ENCODE results near the gene MPRIP. TPM values are rescaled to one million over a fixed set of nuclear protein-coding genes. Genes with fewer than 3 reads are reported as not detected.

MPRIP gene
- total and polyA plus RNA-seq, 2 donors (not counting 1 experiment from before 2014, with no cell fraction given) = 130 to 299 TPM

- intact Hi-C loops (cut with micrococcal nuclease) = no loop called here
- Histone ChIP-seq H3K9me3 (ENCODE audit: control extremely low read depth in 1 of 3, control insufficient read depth in 2 of 3, insufficient read depth in 1 of 3, low read length in 2 of 3) (no peaks in the 10 kb centered on the region), H3K9ac (ENCODE audit: low read length) (no peak overlapping the region), H3K79me2 (ENCODE audit: control insufficient read depth, insufficient read depth, low read length) (peaks cover 98% of the 10 kb centered on the region), H2AFZ (ENCODE audit: insufficient read depth, low read depth, low read length, poor library complexity, severe bottlenecking) (no peak overlapping the region), H3K4me3 (ENCODE audit: control extremely low read depth in 1 of 5, extremely low read depth in 1 of 5, insufficient read depth in 1 of 5, low read depth in 2 of 5, low read length in 4 of 5) (no peak overlapping the region), H3K36me3 (replicated peaks in 1 of 2; ENCODE audit: control extremely low read depth in 1 of 2, control insufficient read depth in 1 of 2, extremely low read depth in 1 of 2, insufficient read depth in 2 of 2, low read length in 1 of 2) (peaks cover 7 to 55% of the 10 kb centered on the region in 2 experiments), H3K4me2 (replicated peaks; ENCODE audit: low read depth, low read length, poor library complexity, severe bottlenecking) (no peak overlapping the region), H3K27ac (ENCODE audit: low read length in 2 of 2) (no peak overlapping the region), H3K4me1 (ENCODE audit: control insufficient read depth in 2 of 2, insufficient read depth in 2 of 2, low read length in 2 of 2) (peaks cover 10 to 23% of the 10 kb centered on the region in 2 donors), H3K27me3 (replicated peaks in 1 of 4; ENCODE audit: control extremely low read depth in 1 of 4, control insufficient read depth in 3 of 4, insufficient read depth in 4 of 4, low read length in 3 of 4) (no peaks in the 10 kb centered on the region), H4K20me1 (ENCODE audit: control insufficient read depth, insufficient read depth, low read length, poor library complexity, severe bottlenecking) (peaks cover 98% of the 10 kb centered on the region)
- POLR2A ChIA-PET = no interaction called here
- Mint-ChIP-seq H3K9me3 (ENCODE audit: insufficient read depth) (no peaks in the 10 kb centered on the region), H3K4me3 (no peak overlapping the region), H3K27me3 (no peaks in the 10 kb centered on the region), H3K4me1 (peaks cover 61% of the 10 kb centered on the region), H3K27ac (no peak overlapping the region)
- 100% methylated on average over 6 of the region's 11 CpGs for WGBS (ENCODE audit: insufficient coverage)
- no peak for TF ChIP-seq CTCF (IDR thresholded peaks at IDR 0.05)
- no peak for TF ChIP-seq EZH2 (IDR thresholded peaks at IDR 0.05; ENCODE audit: borderline replicate concordance, insufficient read depth, low read depth, low read length, poor library complexity, severe bottlenecking)
- ATAC-seq (ENCODE audit: low read depth) = no peak
- CTCF ChIA-PET = no interaction called here
- no peak for DNase-seq
These were observed 49.0 kb downstream of the MPRIP start for GRCh38 chr17:17091276-17091675.

GRCh38 chr17:17091856-17092756 is 49.8 kb downstream of the MPRIP start:
- Histone ChIP-seq H2AFZ (ENCODE audit: insufficient read depth, low read depth, low read length, poor library complexity, severe bottlenecking) (no peak overlapping the region), H3K4me3 (ENCODE audit: control extremely low read depth in 1 of 5, extremely low read depth in 1 of 5, insufficient read depth in 1 of 5, low read depth in 2 of 5, low read length in 4 of 5) (no peak overlapping the region), H3K27me3 (replicated peaks in 1 of 4; ENCODE audit: control extremely low read depth in 1 of 4, control insufficient read depth in 3 of 4, insufficient read depth in 4 of 4, low read length in 3 of 4) (no peaks in the 10 kb centered on the region), H3K9me3 (ENCODE audit: control extremely low read depth in 1 of 3, control insufficient read depth in 2 of 3, insufficient read depth in 1 of 3, low read length in 2 of 3) (no peaks in the 10 kb centered on the region), H3K9ac (ENCODE audit: low read length) (no peak overlapping the region), H3K4me1 (ENCODE audit: control insufficient read depth in 2 of 2, insufficient read depth in 2 of 2, low read length in 2 of 2) (peaks cover 10 to 23% of the 10 kb centered on the region in 2 donors), H4K20me1 (ENCODE audit: control insufficient read depth, insufficient read depth, low read length, poor library complexity, severe bottlenecking) (peaks cover 98% of the 10 kb centered on the region), H3K36me3 (replicated peaks in 1 of 2; ENCODE audit: control extremely low read depth in 1 of 2, control insufficient read depth in 1 of 2, extremely low read depth in 1 of 2, insufficient read depth in 2 of 2, low read length in 1 of 2) (peaks cover 7 to 53% of the 10 kb centered on the region in 2 experiments), H3K79me2 (ENCODE audit: control insufficient read depth, insufficient read depth, low read length) (peaks cover 97% of the 10 kb centered on the region), H3K4me2 (replicated peaks; ENCODE audit: low read depth, low read length, poor library complexity, severe bottlenecking) (no peak overlapping the region), H3K27ac (ENCODE audit: low read length in 2 of 2) (no peak overlapping the region)
- CTCF ChIA-PET = no interaction called here
- no peak for ATAC-seq (ENCODE audit: low read depth)
- 69% methylated on average over 3 of the region's 14 CpGs for WGBS (ENCODE audit: insufficient coverage)
- Mint-ChIP-seq H3K27ac (peak overlapping the region; percentile 37), H3K4me3 (no peak overlapping the region), H3K4me1 (peaks cover 56% of the 10 kb centered on the region), H3K9me3 (ENCODE audit: insufficient read depth) (no peaks in the 10 kb centered on the region), H3K27me3 (no peaks in the 10 kb centered on the region)
- intact Hi-C loops (cut with micrococcal nuclease) = no loop called here
- POLR2A ChIA-PET = no interaction called here
- DNase-seq = no peak
- TF ChIP-seq CTCF (IDR thresholded peaks at IDR 0.05) (no peak), EZH2 (IDR thresholded peaks at IDR 0.05; ENCODE audit: borderline replicate concordance, insufficient read depth, low read depth, low read length, poor library complexity, severe bottlenecking) (no peak)
